Heart right ventricle (tissue), 16 donors: Measurements from ENCODE around the gene GRB7. TPM values are rescaled to one million over a fixed set of nuclear protein-coding genes. Genes with fewer than 3 reads are reported as not detected.

Experiments
- ATAC-seq, 8 donors: fragments of 200-7000 bp; cut with Tn5 transposase; one replicate each; pipeline ENCODE4 v1.9.1; 2020; ENCODE audit warnings: mild to moderate bottlenecking in 8 of 8, moderate library complexity in 8 of 8, moderate number of reproducible peaks in 1 of 8
- DNase-seq, 2 donors: peaks; one replicate each; pipeline ENCODE4 v3.0.0-alpha.2; 2020
- H3K27ac ChIP-seq, 10 donors: fragments of 200-600 bp; sonication (generic) in 2 of 10; one replicate each; pipeline versions ENCODE4 v1.5.0 to v1.8.0; 2020 to 2022; ENCODE audit warnings: mild to moderate bottlenecking in 3 of 10
- H3K27me3 ChIP-seq, 7 donors: fragments of 200-600 bp; one replicate each; pipeline ENCODE4 v1.8.0; 2021 to 2022; ENCODE audit warnings: mild to moderate bottlenecking in 2 of 7
- H3K36me3 ChIP-seq, 9 donors: fragments of 200-600 bp; sonication (generic) in 1 of 9; one replicate each; pipeline versions ENCODE4 v1.5.0 to v1.8.0; 2020 to 2022; ENCODE audit warnings: mild to moderate bottlenecking in 2 of 9
- H3K4me1 ChIP-seq, 9 donors: fragments of 200-600 bp; sonication (generic) in 1 of 9; one replicate each; pipeline versions ENCODE4 v1.5.0 to v1.8.0; 2020 to 2022; ENCODE audit warnings: mild to moderate bottlenecking in 4 of 9
- H3K4me3 ChIP-seq, 10 donors: fragments of 200-600 bp; sonication (generic) in 2 of 10; one replicate each; pipeline versions ENCODE4 v1.5.0 to v1.8.0; 2020 to 2022; ENCODE audit warnings: mild to moderate bottlenecking in 7 of 10, moderate library complexity in 2 of 10
- H3K9me3 ChIP-seq, 11 donors: fragments of 200-600 bp in 10 of 11; sonication (generic) in 2 of 11; one replicate each; pipeline versions ENCODE4 v1.5.0 to v1.8.0; 2013 to 2022; ENCODE audit warnings: mild to moderate bottlenecking in 2 of 11, control low read depth in 1 of 11, moderate library complexity in 1 of 11
- CTCF ChIP-seq, 9 donors: fragments of 200-600 bp; sonication (generic) in 2 of 9; IDR thresholded peaks; one replicate each; pipeline versions ENCODE4 v1.5.0 to v1.8.0; 2021 to 2022; ENCODE audit warnings: antibody characterized with exemption in 9 of 9, mild to moderate bottlenecking in 5 of 9, moderate library complexity in 1 of 9
- WGBS, 2 donors: extraction: QIAGEN DNeasy Blood & Tissue Kit; methylation state at CpG; one replicate each; pipeline ENCODE4 v1.1.7; 2013; ENCODE audit warnings: inconsistent platforms in 1 of 2; 5-methylcytosine and 5-hydroxymethylcytosine counted together
- intact Hi-C, 10 donors: fragments of 100-400 bp; cut with DNase I; formaldehyde crosslinking; loops; one replicate each; pipeline versions ENCODE4 v1.11.1 to v1.14.2; 2022
- polyA plus RNA-seq, 2 donors: library from polyadenylated mRNA; stranded (reverse); fragments of 200-250 nt; gene quantifications; one replicate each; pipeline ENCODE4 v1.2.3, GENCODE V29; 2013
- total RNA-seq, 10 donors: library from RNA; stranded (reverse); fragmentation: NEBNext Ultra II Directional in 3 of 10; extraction: Animal tissue kit (Norgen Biotek cat#: 25700) in 3 of 10; gene quantifications; one replicate each; pipeline versions ENCODE4 v1.2.1 to v1.2.4, GENCODE V29; 2021 to 2023
- donor health status: Arrhythmogenic right ventricular cardiomyopathy.
- donor health status: ischemic (EF 13 %, LVEDD 7.1; RV severe dilation, severe dysfunction).
- donor health status: healthy with polysubstance abuse.
- donor health status: DM: no; HTN: yes; CAD: no.
- donor health status: DM: no; HTN: no; CAD: no.
- donor health status: ischemic (EF 25% LVEDD 6.9; RV normal size, moderate dysfunction).
- donor health status: ischemic (EF 25% LVEDD 5.7; RV mildly dilated, moderate dysfunction).
- donor health status: healthy.
- donor health status: DM: yes; HTN: yes; CAD: no.
- donor health status: Ischemic cardiomyopathy.
- donor health status: ischemic (EF 35%, LVEDD 5.7; RV mildly dilated, moderate dysfunction).
- donor health status: nonischemic (EF 11% LVEDD 7.7; RV severe dilation, severe dysfunction).
- donor health status: DM: yes; HTN: yes; CAD: no.
- donor health status: PGD.
- donor health status: ischemic (EF 29% LVEDD 5.4; RV normal size, mild dysfunction).
- donor health status: nonischemic (EF 23%, LVEDD 6.1; RV moderate dilation, normal function).

GRB7 gene
- total and polyA plus RNA-seq, 12 donors: 0.44 to 4.7 (median 1.1) TPM

- no peak overlapping the region for H3K4me3 ChIP-seq
- H3K9me3 ChIP-seq: no peaks in the 10 kb centered on the region
- H3K36me3 ChIP-seq: no peaks in the 10 kb centered on the region
- H3K27me3 ChIP-seq: peaks cover 0 to 69% (median 62%) of the 10 kb centered on the region in 7 donors
- TF ChIP-seq CTCF (IDR thresholded peaks at IDR 0.05): no peak
- peaks cover 0 to 42% (median 35%) of the 10 kb centered on the region in 9 donors for H3K4me1 ChIP-seq
- no peak for ATAC-seq
- no peak for DNase-seq
- intact Hi-C loops: no loop called here
- H3K27ac ChIP-seq: no peak overlapping the region
- 83 to 89% methylated on average over 18 of the region's 18 CpGs for WGBS, 2 donors
These were observed 4.6 kb downstream of the GRB7 start for GRCh38 chr17:39742126-39742855.

DNA sequence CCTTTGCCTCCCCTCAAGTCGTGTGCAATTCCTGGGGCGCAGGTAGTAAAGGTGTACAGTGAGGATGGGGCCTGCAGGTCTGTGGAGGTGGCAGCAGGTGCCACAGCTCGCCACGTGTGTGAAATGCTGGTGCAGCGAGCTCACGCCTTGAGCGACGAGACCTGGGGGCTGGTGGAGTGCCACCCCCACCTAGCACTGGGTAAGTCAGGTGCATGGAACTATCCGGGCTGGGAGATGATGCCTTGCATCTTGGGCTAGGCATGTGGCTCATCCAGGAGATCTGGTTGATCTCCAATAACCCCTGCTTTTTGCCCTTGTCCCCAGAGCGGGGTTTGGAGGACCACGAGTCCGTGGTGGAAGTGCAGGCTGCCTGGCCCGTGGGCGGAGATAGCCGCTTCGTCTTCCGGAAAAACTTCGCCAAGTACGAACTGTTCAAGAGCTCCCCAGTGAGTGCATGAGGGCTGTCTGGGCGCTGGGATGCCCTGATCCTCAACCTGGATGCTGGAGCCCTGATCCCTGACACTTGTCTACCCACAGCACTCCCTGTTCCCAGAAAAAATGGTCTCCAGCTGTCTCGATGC is 5.2 kb downstream of the GRB7 start:
- Histone ChIP-seq H3K4me1 (peaks cover 0 to 37% (median 30%) of the 10 kb centered on the region in 9 donors), H3K36me3 (no peaks in the 10 kb centered on the region), H3K27me3 (peaks cover 0 to 62% (median 56%) of the 10 kb centered on the region in 7 donors), H3K4me3 (no peak overlapping the region), H3K9me3 (no peaks in the 10 kb centered on the region), H3K27ac (no peak overlapping the region)
- DNase-seq: no peak
- intact Hi-C loops: no loop called here
- 84 to 89% methylated on average over 21 of the region's 21 CpGs for WGBS, 2 donors
- ATAC-seq: no peak
- TF ChIP-seq CTCF (IDR thresholded peaks at IDR 0.05): no peak

- Histone ChIP-seq H3K27me3 (peaks cover 0 to 49% (median 43%) of the 10 kb centered on the region in 7 donors), H3K4me1 (peaks cover 0 to 24% (median 18%) of the 10 kb centered on the region in 9 donors), H3K4me3 (no peak overlapping the region), H3K9me3 (no peaks in the 10 kb centered on the region), H3K27ac (no peak overlapping the region), H3K36me3 (no peaks in the 10 kb centered on the region)
- 79 to 86% methylated on average over 16 of the region's 16 CpGs for WGBS, 2 donors
- no peak for DNase-seq
- intact Hi-C loops: no loop called here
- no peak for ATAC-seq
- no peak for TF ChIP-seq CTCF (IDR thresholded peaks at IDR 0.05)
These were observed 6.5 kb downstream of the GRB7 start for GRCh38 chr17:39744075-39744835.

GRCh38 chr17:39744836-39745215 is 7.1 kb downstream of the GRB7 start:
- no peak for TF ChIP-seq CTCF (IDR thresholded peaks at IDR 0.05)
- Histone ChIP-seq H3K4me1 (peaks cover 0 to 19% (median 15%) of the 10 kb centered on the region in 9 donors), H3K27ac (no peak overlapping the region), H3K9me3 (no peaks in the 10 kb centered on the region), H3K36me3 (no peaks in the 10 kb centered on the region), H3K4me3 (no peak overlapping the region), H3K27me3 (peaks cover 0 to 43% (median 37%) of the 10 kb centered on the region in 7 donors)
- 76 to 83% methylated on average over 8 of the region's 8 CpGs for WGBS, 2 donors
- intact Hi-C loops: loop anchor here in 2 of 10 donors (5.0 kb wide), 1 partner anchor 113 kb away; no protein-coding TSS in a partner anchor
- no peak for ATAC-seq
- DNase-seq: no peak
